ENCODE results near the gene PARN. TPM values are rescaled to one million over a fixed set of nuclear protein-coding genes. Genes with fewer than 3 reads are reported as not detected.

The PARN gene
- total RNA-seq, 1 experiment from 2014 or later: 37.7 TPM

GRCh38 chr16:14539631-14540030 is 90.4 kb downstream of the PARN start:
- CTCF ChIA-PET: no interaction called here
- ATAC-seq: no peak
- Mint-ChIP-seq H3K4me3 (no peak overlapping the region), H3K4me1 (peaks cover 5% of the 10 kb centered on the region; the same call in 1 of the 2 replicates), H3K27me3 (ENCODE audit: low read depth) (no peaks in the 10 kb centered on the region), H3K27ac (no peak overlapping the region), H3K9me3 (peaks cover 14% of the 10 kb centered on the region), H3K36me3 (peaks cover 29% of the 10 kb centered on the region)
- TF ChIP-seq, protein P1, sequence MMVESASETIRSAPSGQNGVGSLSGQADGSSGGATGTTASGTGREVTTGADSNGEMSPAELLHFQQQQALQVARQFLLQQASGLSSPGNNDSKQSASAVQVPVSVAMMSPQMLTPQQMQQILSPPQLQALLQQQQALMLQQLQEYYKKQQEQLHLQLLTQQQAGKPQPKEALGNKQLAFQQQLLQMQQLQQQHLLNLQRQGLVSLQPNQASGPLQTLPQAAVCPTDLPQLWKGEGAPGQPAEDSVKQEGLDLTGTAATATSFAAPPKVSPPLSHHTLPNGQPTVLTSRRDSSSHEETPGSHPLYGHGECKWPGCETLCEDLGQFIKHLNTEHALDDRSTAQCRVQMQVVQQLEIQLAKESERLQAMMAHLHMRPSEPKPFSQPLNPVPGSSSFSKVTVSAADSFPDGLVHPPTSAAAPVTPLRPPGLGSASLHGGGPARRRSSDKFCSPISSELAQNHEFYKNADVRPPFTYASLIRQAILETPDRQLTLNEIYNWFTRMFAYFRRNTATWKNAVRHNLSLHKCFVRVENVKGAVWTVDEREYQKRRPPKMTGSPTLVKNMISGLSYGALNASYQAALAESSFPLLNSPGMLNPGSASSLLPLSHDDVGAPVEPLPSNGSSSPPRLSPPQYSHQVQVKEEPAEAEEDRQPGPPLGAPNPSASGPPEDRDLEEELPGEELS (CRISPR knock-in tag; IDR thresholded peaks at IDR 0.05): no peak
- no peak for TF ChIP-seq CBFB (CRISPR knock-in tag; IDR thresholded peaks at IDR 0.05; ENCODE audit: low read depth)
- no peak for TF ChIP-seq CREM (CRISPR knock-in tag; IDR thresholded peaks at IDR 0.05)
- TF ChIP-seq CREB1 (CRISPR knock-in tag; IDR thresholded peaks at IDR 0.05): no peak
- TF ChIP-seq RELA (CRISPR knock-in tag; IDR thresholded peaks at IDR 0.05; ENCODE audit: borderline replicate concordance): no peak
- POLR2A ChIA-PET: no interaction called here
- DNase-seq (ENCODE audit: low spot score): no peak

DNA sequence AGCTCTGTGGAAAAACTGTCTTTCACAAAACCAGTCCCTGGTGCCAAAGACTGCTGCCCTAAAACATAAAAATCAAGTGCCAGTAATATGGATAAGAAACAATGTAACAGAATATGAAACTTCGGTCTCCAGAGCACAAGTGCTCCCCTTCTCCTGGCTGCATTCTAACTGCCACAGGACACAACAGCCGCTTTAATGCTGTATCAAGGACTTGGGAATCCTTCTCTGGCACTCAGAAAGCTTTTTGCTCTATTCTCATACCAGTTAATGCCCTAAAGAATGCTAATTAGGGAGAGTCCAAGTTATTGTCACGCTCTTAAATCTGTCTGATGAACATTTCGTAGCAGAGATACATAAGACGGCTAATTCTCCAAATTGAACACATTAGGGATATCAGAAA is 90.9 kb downstream of the PARN start:
- peaks cover 14% of the 10 kb centered on the region for H3K9me3 Mint-ChIP-seq
- no peak for ATAC-seq
- ChIA-PET CTCF (no interaction called here), POLR2A (no interaction called here)
- H3K27me3 Mint-ChIP-seq (ENCODE audit: low read depth): no peaks in the 10 kb centered on the region
- H3K36me3 Mint-ChIP-seq: peaks cover 28% of the 10 kb centered on the region
- TF ChIP-seq, protein P2, sequence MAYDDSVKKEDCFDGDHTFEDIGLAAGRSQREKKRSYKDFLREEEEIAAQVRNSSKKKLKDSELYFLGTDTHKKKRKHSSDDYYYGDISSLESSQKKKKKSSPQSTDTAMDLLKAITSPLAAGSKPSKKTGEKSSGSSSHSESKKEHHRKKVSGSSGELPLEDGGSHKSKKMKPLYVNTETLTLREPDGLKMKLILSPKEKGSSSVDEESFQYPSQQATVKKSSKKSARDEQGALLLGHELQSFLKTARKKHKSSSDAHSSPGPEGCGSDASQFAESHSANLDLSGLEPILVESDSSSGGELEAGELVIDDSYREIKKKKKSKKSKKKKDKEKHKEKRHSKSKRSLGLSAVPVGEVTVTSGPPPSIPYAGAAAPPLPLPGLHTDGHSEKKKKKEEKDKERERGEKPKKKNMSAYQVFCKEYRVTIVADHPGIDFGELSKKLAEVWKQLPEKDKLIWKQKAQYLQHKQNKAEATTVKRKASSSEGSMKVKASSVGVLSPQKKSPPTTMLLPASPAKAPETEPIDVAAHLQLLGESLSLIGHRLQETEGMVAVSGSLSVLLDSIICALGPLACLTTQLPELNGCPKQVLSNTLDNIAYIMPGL (CRISPR knock-in tag; IDR thresholded peaks at IDR 0.05): no peak
- TF ChIP-seq CREB1 (CRISPR knock-in tag; IDR thresholded peaks at IDR 0.05) (no peak), ERG (CRISPR knock-in tag; IDR thresholded peaks at IDR 0.05) (no peak), PRRX2 (CRISPR knock-in tag; IDR thresholded peaks at IDR 0.05) (no peak), CREM (CRISPR knock-in tag; IDR thresholded peaks at IDR 0.05) (no peak), NFE2L1 (CRISPR knock-in tag; IDR thresholded peaks at IDR 0.05) (no peak), TEAD1 (CRISPR knock-in tag; IDR thresholded peaks at IDR 0.05) (no peak), OVOL2 (CRISPR knock-in tag; IDR thresholded peaks at IDR 0.05; ENCODE audit: borderline replicate concordance) (no peak)
- peaks cover 5% of the 10 kb centered on the region; the same call in 1 of the 2 replicates for H3K4me1 Mint-ChIP-seq
- DNase-seq (ENCODE audit: low spot score): no peak
- H3K4me3 Mint-ChIP-seq: no peak overlapping the region
- H3K27ac Mint-ChIP-seq: no peak overlapping the region

GRCh38 chr16:14538604-14539003 is 91.5 kb downstream of the PARN start:
- peaks cover 17% of the 10 kb centered on the region for H3K9me3 Mint-ChIP-seq
- POLR2A ChIA-PET: no interaction called here
- peaks cover 28% of the 10 kb centered on the region for H3K36me3 Mint-ChIP-seq
- no peaks in the 10 kb centered on the region for H3K27me3 Mint-ChIP-seq (ENCODE audit: low read depth)
- H3K4me1 Mint-ChIP-seq: peaks cover 5% of the 10 kb centered on the region; the same call in 1 of the 2 replicates
- no peak for ATAC-seq
- CTCF ChIA-PET: interaction anchor here (1.1 kb wide), 1 partner anchor 16 kb away, joined by 4 read pairs; no protein-coding TSS in a partner anchor
- H3K27ac Mint-ChIP-seq: no peak overlapping the region
- no peak overlapping the region for H3K4me3 Mint-ChIP-seq
- DNase-seq (ENCODE audit: low spot score): no peak
- TF ChIP-seq ESRRA (CRISPR knock-in tag; IDR thresholded peaks at IDR 0.05; ENCODE audit: borderline replicate concordance): no peak
- TF ChIP-seq CTCF (IDR thresholded peaks at IDR 0.05): no peak
- TF ChIP-seq E2F5 (CRISPR knock-in tag; IDR thresholded peaks at IDR 0.05): no peak
- TF ChIP-seq HMGA2 (CRISPR knock-in tag; IDR thresholded peaks at IDR 0.05): no peak
- no peak for TF ChIP-seq ERG (CRISPR knock-in tag; IDR thresholded peaks at IDR 0.05)
- no peak for TF ChIP-seq ZNF396 (CRISPR knock-in tag; IDR thresholded peaks at IDR 0.05; ENCODE audit: borderline replicate concordance)
- no peak for TF ChIP-seq CREM (CRISPR knock-in tag; IDR thresholded peaks at IDR 0.05)
- TF ChIP-seq, protein P3, sequence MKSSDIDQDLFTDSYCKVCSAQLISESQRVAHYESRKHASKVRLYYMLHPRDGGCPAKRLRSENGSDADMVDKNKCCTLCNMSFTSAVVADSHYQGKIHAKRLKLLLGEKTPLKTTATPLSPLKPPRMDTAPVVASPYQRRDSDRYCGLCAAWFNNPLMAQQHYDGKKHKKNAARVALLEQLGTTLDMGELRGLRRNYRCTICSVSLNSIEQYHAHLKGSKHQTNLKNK (CRISPR knock-in tag; IDR thresholded peaks at IDR 0.05): no peak
- TF ChIP-seq, protein P4, sequence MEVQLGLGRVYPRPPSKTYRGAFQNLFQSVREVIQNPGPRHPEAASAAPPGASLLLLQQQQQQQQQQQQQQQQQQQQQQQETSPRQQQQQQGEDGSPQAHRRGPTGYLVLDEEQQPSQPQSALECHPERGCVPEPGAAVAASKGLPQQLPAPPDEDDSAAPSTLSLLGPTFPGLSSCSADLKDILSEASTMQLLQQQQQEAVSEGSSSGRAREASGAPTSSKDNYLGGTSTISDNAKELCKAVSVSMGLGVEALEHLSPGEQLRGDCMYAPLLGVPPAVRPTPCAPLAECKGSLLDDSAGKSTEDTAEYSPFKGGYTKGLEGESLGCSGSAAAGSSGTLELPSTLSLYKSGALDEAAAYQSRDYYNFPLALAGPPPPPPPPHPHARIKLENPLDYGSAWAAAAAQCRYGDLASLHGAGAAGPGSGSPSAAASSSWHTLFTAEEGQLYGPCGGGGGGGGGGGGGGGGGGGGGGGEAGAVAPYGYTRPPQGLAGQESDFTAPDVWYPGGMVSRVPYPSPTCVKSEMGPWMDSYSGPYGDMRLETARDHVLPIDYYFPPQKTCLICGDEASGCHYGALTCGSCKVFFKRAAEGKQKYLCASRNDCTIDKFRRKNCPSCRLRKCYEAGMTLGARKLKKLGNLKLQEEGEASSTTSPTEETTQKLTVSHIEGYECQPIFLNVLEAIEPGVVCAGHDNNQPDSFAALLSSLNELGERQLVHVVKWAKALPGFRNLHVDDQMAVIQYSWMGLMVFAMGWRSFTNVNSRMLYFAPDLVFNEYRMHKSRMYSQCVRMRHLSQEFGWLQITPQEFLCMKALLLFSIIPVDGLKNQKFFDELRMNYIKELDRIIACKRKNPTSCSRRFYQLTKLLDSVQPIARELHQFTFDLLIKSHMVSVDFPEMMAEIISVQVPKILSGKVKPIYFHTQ (CRISPR knock-in tag; IDR thresholded peaks at IDR 0.05): no peak
- TF ChIP-seq ZNF138 (CRISPR knock-in tag; conservative IDR thresholded peaks at IDR 0.05): no peak
- no peak for TF ChIP-seq ZNF423 (CRISPR knock-in tag; IDR thresholded peaks at IDR 0.05)

All from WTC11 (cell line).